NAMALWA (cell line): Measurements from ENCODE around the gene CMTM6.
"Not testable (repeated sequence)": the region's sequence is repeated elsewhere in the genome, so short reads cannot be mapped to it uniquely, and the experiment has no call there.

Experiments
- DNase-seq: peaks from one replicate; pipeline ENCODE4 v3.0.0-alpha.2; 2015; ENCODE audit warnings: low spot score

Gene CMTM6

DNA sequence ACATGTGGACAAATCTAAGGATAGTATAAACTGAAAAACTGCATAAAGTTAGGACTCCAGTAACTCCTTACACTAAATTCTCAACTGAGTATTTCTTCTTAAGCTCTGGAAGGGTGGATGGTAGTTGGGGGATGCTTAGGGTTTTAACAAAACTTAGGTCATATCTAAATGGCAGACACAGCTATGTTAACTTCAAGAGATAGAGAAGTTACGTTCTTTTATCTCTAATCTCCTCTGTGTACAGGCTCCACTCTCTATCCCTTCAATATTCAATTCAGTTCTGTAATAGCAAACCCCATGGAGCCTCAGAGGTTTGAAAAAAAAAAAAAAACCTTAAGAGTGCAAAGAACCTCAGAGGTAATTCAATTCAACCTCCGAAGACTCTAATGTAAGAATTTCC is 3.1 kb downstream of the CMTM6 start:
- no peak for DNase-seq

DNA sequence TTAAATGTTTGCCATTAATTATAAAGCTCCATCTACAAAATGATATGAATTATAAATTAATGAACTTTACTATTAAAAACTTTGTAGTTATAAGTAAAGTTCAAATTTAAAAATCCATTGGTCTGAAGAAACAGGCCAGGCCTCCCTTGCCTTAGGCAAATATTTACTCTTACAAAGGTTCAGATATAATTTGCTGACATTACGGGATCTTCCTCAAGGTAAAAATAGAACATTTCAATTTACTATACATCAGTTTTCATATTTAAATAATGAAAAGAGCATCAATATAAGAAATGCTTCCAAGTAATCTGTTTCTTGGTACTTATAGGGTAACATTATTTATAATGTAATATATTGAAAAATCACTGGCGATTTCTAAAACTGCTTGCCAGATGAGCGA is 3.7 kb downstream of the CMTM6 start:
- DNase-seq = no peak

DNA sequence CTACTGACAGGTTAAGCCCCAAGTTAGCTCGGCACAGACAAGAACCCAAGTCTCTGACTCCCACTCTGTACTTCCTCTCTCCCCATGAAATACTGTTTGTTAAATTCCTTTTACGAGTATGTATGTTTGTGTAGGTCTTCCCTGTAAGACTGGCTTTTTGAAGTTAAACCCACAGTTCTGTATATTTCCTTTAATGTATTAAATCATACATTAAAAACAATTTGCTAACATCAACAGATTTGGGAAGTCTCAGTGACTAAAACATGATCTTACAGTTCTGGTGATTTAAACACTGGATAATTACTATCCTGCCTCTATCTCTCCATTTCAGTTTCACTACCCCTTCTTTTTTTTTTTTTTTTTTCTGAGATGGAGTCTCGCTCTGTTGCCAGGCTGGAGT is 4.4 kb downstream of the CMTM6 start:
- peak; percentile 18 for DNase-seq

DNA sequence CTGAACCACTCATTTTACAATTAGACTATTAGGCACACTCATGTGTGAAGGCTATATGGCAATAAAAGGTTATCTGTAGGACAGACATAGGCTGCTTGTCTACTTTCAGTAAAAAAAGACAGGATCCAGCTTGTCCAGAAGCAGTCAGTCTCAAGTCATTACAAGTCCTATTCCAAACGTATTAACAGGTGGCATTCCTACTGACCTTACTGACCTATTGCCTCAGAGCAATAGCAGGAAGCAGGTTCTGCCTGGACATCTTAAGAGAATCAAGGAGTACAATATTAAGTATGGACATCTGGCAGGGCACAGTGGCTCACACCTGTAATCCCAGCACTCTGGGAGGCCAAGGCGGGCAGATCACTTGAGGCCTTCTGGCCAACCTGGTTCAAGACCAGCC is 7.0 kb downstream of the CMTM6 start:
- DNase-seq = no peak

DNA sequence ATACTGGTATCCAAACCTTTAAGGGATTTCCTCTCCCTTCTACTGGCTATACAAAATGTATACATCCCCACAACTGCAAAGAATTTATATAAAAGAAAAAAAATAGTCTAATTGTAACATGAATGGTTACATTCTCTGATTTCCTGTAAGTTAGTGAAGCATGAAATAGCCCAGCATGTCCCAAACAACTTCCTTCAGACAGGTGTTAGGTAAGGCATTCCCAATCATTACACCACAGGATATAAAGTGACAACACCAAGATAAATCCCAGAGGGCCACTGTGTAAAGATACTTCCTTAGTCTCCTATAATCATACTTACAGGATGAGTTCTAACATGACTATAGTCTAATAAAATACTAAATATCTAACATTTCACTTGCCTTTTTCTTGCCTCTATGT is 7.6 kb downstream of the CMTM6 start:
- no peak for DNase-seq

DNA sequence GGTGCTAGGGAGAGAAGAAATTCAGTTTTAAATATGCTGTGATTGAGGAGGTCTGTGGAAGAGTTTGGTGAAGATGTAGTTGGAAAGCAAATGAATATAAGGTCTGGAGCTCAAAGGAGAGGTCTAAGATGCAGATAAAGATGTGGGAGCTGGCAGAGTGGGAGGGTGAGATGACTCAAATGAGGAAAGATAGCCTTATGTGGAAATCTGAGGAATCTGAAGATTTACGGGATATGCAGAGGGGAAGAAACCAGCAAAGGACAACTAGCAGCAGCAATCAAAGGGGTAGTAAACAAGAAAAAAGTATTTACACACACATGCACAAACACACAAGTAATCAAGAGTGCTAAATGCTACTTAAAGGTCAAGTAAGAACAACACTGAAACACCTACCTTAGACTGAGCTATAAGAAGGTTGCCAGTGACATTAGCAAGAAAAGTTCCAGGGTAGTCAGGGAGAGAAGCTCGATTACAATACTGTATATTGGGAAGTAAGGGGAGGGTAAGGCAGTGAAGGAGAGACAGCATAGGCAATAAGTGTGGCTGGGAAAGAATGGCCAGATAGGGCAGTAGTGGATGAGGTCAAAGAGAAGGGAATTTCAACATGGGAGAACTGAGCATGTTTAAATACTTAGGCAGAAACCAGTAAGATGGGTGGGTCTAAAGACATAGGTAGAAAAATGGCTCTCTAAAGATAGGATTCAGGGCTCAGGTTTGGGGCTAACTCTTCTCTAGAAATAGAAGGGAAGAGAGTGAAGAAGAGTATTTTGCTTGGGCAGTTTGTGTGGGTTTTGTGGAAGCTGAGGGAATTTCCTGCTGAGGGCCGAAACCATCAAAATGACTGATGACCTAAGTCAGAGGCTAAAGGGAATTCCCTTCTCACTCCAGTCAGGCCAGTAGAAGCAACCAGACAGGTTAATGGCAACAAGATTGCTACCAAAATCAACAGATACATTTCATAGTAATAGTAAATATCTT is 8.9 kb downstream of the CMTM6 start:
- no peak for DNase-seq

DNA sequence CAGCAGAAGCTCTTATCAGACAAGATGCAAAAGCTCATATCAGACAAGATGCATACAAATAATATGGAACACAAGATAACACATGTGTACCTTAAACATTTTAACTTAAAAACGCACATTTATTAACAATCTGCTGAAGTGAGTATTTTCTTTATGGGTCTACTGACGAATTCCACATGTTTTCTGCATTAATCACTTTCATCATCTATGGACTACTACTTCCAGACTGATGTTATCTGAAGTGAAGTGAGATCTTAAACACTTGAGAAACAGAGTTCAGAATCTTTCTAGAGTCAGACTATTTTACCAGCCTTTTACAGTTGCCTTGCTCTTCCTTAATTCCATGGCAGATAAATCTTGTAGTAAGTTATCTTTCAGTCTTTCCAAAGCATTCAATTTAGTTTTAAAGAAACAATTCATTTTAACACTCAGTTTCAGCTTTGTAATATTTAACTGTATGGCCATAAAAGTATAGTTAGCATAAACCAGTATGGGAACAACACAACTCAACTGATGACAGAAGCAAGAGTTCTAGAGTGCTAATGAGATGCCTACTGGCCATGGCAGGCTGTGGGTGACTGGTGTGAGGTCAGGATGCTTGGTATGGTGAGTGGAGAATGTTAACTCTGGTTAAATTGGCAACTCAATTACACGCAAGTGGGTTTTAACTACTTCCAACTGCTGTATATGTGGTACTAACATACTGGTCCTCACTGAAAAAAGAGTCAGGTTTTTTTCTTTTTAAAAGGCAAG is 9.8 kb downstream of the CMTM6 start:
- no peak for DNase-seq

DNA sequence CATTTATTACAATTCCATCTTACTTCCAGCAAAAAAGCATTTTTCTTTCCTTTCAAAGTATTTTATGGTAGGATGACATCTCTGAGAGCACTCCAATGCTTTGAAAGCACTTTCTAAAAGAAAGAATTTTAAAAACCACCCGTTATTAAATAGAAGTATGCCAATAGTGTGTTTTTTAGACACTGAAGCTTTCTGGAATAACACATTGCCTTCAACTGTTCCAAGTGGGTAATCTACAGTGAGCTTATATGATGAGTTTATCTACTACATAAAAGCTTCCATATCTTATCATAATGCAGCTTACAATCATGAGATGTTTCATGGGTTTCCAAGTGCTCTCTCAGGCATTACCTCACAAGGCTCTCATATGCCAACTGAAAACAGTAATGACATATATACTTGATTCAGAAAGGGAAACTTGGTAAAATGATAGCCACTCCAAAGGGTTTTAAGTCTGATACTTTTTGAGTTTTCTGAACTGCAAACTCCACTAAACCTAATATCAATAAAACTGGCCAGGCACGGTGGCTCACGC is 14.1 kb downstream of the CMTM6 start:
- no peak for DNase-seq

DNA sequence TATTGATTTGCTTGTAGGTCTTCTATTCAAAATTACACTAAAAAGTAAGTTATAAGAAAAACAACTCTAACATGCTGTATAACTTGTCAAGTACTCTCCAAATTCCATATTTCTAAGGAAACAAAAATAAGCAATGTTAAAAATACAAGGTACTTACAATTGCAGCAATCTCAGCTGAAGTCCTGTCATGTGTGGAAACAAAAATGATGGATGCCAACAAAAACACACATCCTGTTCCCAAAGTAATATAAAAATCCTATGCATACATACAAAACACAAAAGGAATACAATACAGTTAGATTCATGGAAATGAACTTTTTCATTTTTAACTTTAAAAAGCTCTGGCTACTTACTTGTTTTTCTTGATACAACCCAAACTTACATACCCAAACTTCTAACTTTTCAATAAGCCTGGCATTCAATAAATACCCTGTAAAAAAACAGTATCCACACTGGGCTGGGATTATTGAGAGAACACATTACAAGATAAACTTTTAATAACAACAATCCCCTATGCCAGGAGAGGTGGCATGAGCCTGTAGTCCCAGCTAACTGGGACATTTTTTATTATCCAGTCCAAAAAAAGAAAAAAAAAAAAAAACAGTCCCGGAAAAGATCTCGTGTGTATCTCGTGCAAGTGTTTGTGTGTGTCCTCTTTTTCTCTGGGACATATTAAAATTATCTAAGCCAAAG is 14.7 kb downstream of the CMTM6 start:
- DNase-seq = no peak

DNA sequence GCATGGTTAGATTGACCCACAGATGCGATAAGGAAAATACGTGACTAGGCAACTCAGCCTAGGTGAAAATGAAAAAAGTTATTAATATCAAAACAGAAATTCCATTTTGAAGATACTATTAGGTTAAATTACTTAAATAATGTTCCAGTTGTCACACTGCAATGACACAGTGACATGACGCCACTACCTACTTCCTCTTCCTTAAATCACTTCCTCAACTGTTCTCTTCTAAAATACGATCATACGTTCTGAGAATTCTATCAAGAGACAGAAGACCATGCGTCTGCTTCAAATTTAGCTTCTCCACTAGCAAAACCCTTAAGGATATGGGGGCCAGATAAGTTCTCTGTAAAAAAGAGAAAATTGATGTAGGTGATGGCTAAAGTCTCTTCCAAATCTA is 18.2 kb downstream of the CMTM6 start:
- peak; percentile 73 for DNase-seq

DNA sequence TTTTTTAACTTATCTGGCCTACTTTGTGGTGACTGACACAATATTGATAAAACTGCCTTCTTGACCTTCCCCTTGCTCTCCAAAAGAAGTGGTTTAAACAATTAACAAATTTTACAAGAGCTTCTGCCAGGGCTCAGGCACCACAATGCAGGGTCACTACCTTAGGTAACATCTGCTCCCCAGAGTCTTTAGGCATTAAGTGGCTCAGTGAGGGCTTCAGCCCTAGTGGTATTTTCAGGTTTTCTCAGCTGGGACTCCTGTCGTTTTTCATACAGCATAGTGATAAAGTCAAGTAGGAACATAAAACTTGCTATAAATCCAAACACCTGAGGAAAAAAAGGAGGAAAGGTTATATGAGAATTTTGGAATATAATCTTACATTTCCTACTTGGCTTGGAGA is 18.9 kb downstream of the CMTM6 start:
- DNase-seq = peak; percentile 33

DNA sequence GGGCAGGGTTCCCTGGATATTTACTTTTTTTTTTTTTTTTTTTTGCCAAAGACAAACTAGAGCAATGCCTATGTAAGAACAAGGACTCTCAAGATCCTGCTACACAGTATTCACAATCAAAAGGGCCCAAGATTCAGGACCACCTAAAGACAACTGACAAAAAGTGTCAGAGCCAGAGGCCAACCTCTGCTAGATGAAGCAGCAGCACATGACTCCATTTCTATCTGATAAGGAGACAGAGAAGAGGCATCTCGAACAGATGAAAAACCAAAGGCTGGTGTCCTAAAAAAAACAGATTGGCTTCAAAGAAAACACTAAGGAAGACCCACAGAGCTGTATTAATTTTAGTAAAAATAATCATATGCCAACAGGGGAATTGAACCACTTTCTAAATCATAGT is 20.0 kb downstream of the CMTM6 start:
- no peak for DNase-seq

DNA sequence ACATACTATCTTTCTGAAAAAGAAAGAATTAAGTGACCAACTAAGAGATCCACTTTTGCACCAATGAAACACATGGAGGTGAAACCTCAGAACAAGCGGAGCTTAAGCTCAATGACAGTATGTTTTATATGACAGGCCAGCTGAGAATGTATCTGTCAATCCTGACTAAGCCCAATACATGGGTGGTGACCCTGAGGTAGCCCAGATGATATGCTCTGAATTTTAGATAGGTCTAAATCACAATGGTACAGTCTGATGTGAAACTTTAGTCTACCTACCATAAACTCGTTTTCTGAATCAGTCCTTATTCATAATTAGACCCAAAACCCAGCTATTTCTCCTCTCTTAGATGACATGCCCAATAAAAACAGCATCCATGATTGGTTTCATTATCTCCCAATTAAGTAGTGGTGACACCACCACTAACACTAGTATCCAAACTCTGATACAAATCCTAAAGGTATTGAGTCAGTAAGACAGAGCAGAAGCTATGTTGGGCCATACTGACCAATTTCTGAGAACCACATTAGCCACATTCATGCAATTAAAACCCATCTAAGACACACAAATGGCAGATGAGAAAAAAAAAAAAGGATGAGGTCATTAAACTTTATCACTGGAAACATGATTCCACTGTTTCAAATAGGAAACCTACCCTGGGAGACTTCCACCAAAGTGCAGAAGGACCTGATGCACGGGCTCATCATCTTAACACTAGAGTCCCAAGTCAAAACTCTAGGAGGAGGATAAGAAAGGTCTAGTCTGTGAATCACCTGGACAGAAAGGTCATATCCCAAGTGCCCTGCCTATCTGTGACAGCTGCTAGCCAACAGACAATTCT is 20.6 kb downstream of the CMTM6 start:
- no peak for DNase-seq

DNA sequence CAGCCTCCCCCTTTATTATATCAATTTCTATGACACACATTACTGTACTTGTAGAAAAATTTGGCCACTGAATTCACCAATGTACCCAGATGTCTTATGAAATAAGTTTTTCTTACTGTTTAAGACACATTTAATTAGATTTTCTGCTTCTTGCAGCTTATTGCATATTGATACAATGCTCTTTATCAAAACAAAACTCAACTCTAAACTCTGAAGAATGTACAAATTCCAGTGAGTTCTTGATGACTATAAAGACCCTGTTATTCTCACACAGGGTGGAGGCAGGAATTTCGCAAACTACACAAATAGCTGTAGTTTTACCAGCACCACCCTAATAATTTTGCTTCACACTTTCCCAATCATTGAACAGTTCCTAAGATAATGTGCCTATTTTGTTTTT is 22.0 kb downstream of the CMTM6 start:
- DNase-seq = no peak

DNA sequence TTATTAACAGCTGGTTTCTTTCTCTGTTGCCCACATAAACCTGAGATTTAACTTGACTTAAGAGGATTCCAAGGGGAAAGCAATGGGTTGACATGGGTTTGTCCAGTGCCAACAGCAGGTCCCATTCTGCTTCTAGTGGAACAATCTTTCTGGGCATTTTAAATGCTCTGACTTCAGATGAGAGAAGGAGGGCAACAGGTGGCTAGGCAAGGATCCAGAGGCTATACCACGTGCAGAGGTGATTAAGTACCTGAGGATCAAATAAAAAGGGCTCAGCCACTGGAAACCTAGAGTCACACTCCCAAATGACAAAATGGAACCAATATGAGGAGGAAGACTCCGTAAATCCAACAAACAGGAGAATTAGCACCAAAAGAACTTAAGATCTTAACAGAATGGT is 28.5 kb downstream of the CMTM6 start:
- DNase-seq = no peak

DNA sequence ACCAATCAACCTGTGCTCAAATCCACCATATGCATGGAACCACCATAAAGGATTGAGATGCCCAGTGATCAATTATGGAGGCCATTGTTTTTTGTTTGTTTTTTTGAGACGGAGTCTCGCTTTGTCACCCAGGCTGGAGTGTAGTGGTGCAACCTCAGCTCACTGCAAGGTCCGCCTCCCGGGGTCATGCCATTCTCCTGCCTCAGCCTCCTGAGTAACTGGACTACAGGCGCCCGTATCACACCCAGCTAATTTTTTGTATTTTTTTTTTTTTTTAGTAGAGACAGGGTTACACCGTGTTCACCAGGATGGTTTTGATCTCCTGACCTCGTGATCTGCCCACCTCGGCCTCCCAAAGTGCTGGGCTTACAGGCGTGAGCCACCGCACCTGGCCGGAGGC is 30.5 kb downstream of the CMTM6 start:
- DNase-seq = not testable (repeated sequence)

DNA sequence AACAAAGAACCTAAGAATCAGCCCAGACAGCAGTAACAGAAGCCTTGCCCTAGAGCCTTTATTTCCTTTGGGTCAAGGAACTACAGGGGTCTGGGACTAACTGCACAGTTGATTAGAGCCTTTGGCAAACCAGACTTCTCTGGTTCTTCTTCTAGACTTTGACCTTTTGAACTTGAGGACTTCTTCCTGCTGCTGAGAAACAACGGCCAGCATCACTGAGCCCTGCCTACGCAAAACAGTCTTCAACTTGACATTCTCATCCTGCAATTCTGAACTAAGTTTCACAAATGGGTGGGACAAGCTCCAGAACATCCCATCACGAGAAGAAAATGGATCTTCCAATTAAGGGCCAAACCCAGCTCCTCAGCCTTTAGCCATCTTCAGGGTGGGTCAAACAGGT is 31.4 kb downstream of the CMTM6 start:
- DNase-seq = no peak

DNA sequence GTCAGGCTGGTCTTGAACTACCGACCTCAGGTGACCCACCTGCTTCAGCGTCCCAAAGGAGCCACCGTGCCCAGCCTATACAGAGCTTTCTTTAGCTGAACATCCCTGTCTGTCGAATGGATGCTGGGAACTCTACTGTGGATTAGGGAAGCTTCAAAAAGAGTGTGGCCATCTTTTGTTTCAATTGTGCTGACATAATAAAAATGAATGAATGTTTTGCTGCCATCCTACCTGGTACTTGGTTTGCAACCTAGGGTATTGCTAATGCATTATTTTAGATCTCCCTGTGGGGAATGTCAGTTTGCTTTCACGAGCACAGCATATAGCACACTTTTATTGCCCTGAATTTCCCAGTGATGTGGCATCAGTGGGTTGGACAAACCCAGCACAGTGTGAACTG is 32.3 kb downstream of the CMTM6 start:
- no peak for DNase-seq

DNA sequence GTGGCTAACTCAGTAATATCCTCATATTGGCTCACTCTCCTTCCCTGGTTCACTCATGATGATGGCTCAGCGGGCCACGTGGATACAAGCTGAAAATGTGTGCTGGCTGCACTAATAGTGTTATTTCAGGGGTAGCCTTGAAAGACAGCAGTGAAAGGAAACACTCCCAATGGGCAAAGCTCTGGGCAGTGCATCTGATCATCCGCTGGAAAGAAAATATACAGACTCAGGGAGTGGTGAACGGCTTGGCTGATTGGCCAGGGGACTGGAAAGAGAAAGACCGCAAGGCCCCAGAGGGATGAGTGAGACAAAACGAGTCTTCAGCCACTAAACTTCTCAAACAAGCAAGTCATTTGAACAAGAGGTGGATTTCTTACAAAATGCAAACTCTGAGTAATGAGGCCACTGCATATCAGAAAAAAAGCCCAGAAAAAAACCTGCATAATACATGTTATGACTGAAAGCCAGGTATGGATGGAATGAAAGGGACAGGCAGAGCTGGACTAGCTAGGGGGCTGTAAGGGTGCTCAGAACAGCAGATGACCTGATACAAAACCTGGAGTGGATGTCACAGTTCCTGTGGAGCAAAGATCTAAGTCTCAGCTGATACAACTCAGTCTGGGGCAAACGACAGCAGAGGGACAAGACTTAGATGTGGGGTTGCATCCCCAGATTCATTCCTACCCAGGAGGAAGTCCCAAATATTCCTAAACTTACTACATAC is 33.3 kb downstream of the CMTM6 start:
- no peak for DNase-seq

DNA sequence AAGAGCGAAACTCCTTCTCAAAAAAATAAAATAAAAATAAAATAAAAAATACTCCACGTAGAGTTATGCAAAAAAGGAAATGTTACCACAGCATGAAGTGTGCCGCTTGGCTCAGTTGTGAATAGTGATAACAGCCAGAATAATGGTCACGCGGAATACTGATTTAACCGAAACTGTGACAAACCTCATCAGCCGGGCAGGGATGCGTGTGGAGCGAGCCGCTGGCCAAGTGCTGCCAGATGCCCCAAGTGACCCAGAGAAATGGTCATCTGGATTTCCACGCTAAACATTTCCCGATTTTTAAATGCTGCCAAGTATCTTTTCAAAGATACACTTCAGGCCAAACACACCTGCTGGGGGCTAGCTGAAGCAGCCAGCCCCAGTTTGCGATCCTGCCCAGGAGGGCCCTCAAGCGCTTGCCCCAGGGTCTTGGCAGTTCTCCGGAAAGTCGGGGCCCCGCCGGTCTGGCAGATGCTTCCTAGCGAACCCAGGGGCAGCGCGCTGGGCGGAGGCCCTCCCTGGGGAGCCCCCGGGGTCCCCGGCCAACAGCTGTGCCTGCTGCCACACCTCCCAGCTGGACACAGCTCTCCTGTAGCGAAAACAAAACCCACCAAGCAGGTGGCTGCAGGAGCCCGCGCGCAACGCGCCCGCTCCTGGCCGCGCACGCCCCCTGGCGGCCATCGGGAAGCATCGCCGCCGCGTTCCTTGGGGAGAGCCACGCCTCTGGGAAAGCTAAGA is 35.1 kb downstream of the CMTM6 start:
- DNase-seq = peak; percentile 80
